Right cardiac atrium (tissue), 5 donors: ENCODE measurements around the gene SLC25A30. TPM values are rescaled to one million over a fixed set of nuclear protein-coding genes. Genes with fewer than 3 reads are reported as not detected.

Experiments
- ATAC-seq, 2 donors: fragments of 200-7000 bp; cut with Tn5 transposase; one replicate each; pipeline versions ENCODE4 v1.8.0 to v1.9.1; 2020; ENCODE audit warnings: moderate library complexity in 2 of 2, mild to moderate bottlenecking in 1 of 2
- DNase-seq, 3 donors: peaks; one replicate each; pipeline ENCODE4 v3.0.0-alpha.2; 2020
- H3K27ac ChIP-seq: one replicate; pipeline ENCODE4 v1.5.1; 2013; ENCODE audit warnings: mild to moderate bottlenecking, low read length, control low read depth, moderate library complexity
- H3K27me3 ChIP-seq: one replicate; pipeline ENCODE4 v1.6.1; 2013; ENCODE audit not compliant: control insufficient read depth, insufficient read depth
- H3K4me1 ChIP-seq: one replicate; pipeline ENCODE4 v1.6.1; 2013; ENCODE audit warnings: low read length; ENCODE audit not compliant: control insufficient read depth, insufficient read depth
- H3K4me3 ChIP-seq: one replicate; pipeline ENCODE4 v1.5.1; 2013; ENCODE audit warnings: low read length, control low read depth
- H3K9me3 ChIP-seq: one replicate; pipeline ENCODE4 v1.6.1; 2013; ENCODE audit warnings: low read length; ENCODE audit not compliant: control insufficient read depth
- WGBS: extraction: QIAGEN DNeasy Blood & Tissue Kit; methylation state at CpG from one replicate; pipeline ENCODE4 v1.1.7; 2013; 5-methylcytosine and 5-hydroxymethylcytosine counted together
- intact Hi-C, 4 donors: fragments of 100-400 bp; cut with DNase I; formaldehyde crosslinking; loops; one replicate each; pipeline versions ENCODE4 v1.11.0 to v1.14.0; 2022 to 2023
- polyA plus RNA-seq: library from polyadenylated mRNA; stranded (reverse); fragments of 200-250 nt; gene quantifications from one replicate; pipeline ENCODE4 v1.2.3, GENCODE V29; 2013
- total RNA-seq, 4 donors: library from RNA; stranded (reverse); fragmentation: NEBNext Ultra II Directional; extraction: Animal tissue kit (Norgen Biotek cat#: 25700); gene quantifications; one replicate each; pipeline ENCODE4 v1.2.1, GENCODE V29; 2021
- donor health status: healthy with polysubstance abuse.
- donor health status: DM: no; HTN: yes; CAD: no.
- donor health status: DM: no; HTN: no; CAD: no.
- donor health status: DM: no; HTN: yes; CAD: no; lungs with severe emphysema.
- donor health status: DM: yes; HTN: yes; CAD: no.

Gene SLC25A30
- total and polyA plus RNA-seq, 5 donors: 29.8 to 72.2 (median 63.6) TPM

DNA sequence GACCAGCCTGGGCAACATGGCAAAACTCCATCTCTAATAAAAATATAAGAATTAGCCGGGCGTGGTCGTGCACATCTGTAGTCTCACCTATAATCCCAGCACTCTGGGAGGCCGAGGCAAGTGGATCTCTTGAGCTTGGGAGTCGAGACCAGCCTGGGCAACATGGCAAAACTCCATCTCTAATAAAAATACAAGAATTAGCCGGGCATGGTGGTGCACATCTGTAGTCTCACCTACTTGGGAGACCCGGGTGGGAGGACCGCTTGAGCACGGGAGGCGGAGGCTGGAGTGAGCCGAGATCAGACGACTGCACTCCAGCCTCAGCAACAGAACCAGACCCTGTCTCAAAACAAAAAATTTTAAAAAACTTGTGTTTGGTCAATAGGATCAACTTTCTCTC lies 7.7 kb downstream of the SLC25A30 start:
- WGBS: 96% methylated on average over 12 of the region's 12 CpGs
- no peak for ATAC-seq
- Histone ChIP-seq H3K4me1 (peaks cover 1% of the 10 kb centered on the region), H3K27me3 (no peaks in the 10 kb centered on the region), H3K27ac (no peak overlapping the region), H3K4me3 (no peak overlapping the region), H3K9me3 (no peaks in the 10 kb centered on the region)
- intact Hi-C loops: loop anchor here in 1 of 4 donors (10.0 kb wide), 1 partner anchor 54 kb away; the partner anchor contains the start of gene COG3
- no peak for DNase-seq

DNA sequence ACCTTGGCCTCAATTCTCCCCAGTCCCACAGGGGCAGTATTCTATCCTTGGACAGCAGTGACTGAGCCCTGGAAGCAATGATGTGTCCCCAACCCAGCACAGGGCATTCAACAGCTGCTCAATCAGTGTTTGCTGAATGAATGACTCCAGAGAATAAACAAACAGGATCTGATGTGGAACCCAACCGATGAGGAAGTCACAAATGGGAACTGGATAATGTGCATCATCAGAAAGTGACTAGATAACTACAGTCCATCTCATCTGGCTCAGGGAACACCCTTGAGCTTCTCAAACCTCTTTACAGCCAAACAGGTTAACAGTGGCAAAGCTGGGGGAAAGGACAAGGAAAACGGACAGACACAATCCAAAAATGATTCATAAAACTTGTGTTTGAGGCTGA lies 8.2 kb downstream of the SLC25A30 start:
- intact Hi-C loops: loop anchor here in 1 of 4 donors (10.0 kb wide), 1 partner anchor 55 kb away; the partner anchor contains the start of gene COG3
- H3K9me3 ChIP-seq: no peaks in the 10 kb centered on the region
- WGBS: 65% methylated on average over 2 of the region's 2 CpGs

DNA sequence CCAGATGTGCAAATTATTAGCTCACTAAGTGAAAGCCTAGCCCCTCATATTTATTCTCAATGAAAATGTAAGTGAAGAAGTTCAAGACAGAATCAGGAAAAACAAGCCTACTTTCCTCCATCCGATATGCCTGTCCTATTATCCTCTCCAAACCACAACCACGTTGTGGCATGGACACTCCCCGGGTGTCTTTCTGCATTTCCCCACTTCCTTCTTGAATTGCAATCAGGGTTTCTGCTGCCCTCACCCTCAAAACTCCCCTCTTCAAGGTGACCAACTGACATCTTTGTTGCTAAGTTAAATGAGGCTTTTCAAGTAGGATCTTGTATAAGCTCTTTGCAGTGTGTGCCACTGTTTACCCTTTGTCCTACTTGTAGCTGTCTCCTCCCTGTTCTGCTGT lies 11.8 kb downstream of the SLC25A30 start:
- DNase-seq: no peak
- Histone ChIP-seq H3K9me3 (no peaks in the 10 kb centered on the region), H3K27me3 (no peaks in the 10 kb centered on the region), H3K27ac (no peak overlapping the region), H3K4me3 (no peak overlapping the region), H3K4me1 (peaks cover 1% of the 10 kb centered on the region)
- intact Hi-C loops: no loop called here
- no peak for ATAC-seq
- WGBS: 71% methylated on average over 3 of the region's 3 CpGs

More for the DNA sequence above, 8.2 kb downstream of the SLC25A30 start:
- no peak overlapping the region for H3K27ac ChIP-seq
- ATAC-seq (no peak), DNase-seq (no peak)
- H3K4me1 ChIP-seq: no peaks in the 10 kb centered on the region
- H3K27me3 ChIP-seq: no peaks in the 10 kb centered on the region
- H3K4me3 ChIP-seq: no peak overlapping the region

DNA sequence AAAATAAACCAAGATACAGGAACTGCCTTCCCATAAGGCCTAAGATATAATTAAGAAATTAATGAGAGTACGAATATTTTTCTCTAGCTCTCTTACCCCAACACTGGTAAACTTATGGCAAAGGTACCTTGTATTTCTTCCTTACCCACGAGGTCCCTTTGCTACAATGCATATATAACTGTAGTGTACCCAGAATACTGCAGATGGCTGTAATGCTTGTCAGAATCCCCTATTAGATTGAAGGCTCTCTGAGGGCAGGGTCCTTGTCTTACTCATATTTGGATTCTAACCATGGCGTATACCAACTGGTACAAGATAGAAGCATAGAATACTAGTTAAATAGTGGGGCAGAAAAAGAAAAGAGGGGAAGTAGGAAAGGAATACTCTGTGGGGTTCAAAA lies 15.1 kb downstream of the SLC25A30 start:
- Histone ChIP-seq H3K27me3 (no peaks in the 10 kb centered on the region), H3K4me3 (no peak overlapping the region), H3K27ac (no peak overlapping the region), H3K4me1 (peaks cover 1% of the 10 kb centered on the region), H3K9me3 (no peaks in the 10 kb centered on the region)
- intact Hi-C loops: no loop called here
- no peak for DNase-seq
- 87% methylated on average over 3 of the region's 3 CpGs for WGBS
- ATAC-seq: no peak

DNA sequence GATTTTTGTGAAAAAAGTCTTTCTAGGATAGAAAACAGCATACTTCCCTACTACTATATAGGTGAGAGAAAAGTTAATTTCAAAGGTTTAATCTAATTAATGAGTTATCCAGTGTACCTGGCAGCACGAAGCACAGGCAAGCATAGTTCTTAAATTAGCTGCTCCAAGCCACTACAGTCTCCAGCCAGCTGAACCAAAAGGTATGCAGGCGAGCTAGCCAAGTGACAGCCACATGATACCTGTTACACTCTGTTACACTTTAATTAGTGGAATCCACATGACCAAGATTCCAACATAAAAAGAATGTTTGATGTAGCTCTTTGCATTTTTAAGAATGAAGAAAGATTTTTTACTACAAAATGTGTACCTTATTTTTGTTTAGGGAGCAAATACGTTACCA lies 15.5 kb downstream of the SLC25A30 start:
- DNase-seq (no peak), ATAC-seq (peak; percentile 64 to 76)
- Histone ChIP-seq H3K9me3 (no peaks in the 10 kb centered on the region), H3K27ac (no peak overlapping the region), H3K4me3 (no peak overlapping the region), H3K4me1 (peaks cover 1% of the 10 kb centered on the region), H3K27me3 (no peaks in the 10 kb centered on the region)
- 76% methylated on average over 3 of the region's 3 CpGs for WGBS
- intact Hi-C loops: no loop called here

DNA sequence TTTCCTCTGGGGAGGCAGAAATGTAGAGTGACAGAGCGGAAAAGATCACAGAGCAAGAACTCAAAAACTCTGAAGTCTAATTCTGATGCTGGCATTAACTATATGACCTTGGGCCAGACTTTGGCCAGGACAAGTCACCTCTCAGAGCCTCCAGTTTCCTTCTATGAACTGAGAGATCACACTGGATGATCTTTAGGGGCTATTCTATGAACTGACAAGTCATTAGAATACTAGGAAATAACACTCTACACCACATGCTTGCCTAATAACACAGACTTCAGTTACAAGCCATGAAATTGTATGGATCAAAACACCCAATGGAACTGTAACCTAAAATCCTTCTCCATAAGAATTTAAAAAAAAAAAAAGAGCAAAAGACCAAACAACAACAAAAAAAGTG lies 16.9 kb downstream of the SLC25A30 start:
- H3K9me3 ChIP-seq: no peaks in the 10 kb centered on the region
- intact Hi-C loops: no loop called here
- WGBS: 93% methylated on average over 1 of the region's 1 CpG
- ATAC-seq (no peak), DNase-seq (no peak)
- H3K27ac ChIP-seq: peak overlapping the region; percentile 80
- no peak overlapping the region for H3K4me3 ChIP-seq
- H3K4me1 ChIP-seq: peaks cover 1% of the 10 kb centered on the region
- no peaks in the 10 kb centered on the region for H3K27me3 ChIP-seq

DNA sequence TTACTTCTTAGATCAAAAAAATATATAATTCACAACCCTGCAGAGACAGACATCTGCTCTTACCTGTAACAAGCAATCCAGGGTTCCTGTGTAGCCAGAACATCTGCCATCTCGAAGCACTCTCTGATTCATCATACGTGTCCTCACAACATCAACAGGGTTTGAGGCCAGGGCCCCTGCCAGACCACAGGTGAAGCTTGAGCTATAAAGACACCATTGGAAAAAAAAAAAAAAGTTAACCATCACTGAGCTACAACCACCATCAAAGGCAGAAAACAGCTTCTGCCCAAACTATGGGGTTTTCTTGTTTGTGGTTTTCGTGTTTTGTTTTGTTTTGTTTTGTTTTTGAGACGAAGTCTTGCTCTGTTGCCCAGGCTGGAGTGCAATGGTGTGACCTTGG lies 19.3 kb downstream of the SLC25A30 start:
- no peak for DNase-seq
- intact Hi-C loops: no loop called here
- Histone ChIP-seq H3K4me1 (peaks cover 1% of the 10 kb centered on the region), H3K4me3 (no peak overlapping the region), H3K9me3 (no peaks in the 10 kb centered on the region), H3K27ac (no peak overlapping the region), H3K27me3 (no peaks in the 10 kb centered on the region)
- ATAC-seq: no peak
- 90% methylated on average over 4 of the region's 4 CpGs for WGBS

DNA sequence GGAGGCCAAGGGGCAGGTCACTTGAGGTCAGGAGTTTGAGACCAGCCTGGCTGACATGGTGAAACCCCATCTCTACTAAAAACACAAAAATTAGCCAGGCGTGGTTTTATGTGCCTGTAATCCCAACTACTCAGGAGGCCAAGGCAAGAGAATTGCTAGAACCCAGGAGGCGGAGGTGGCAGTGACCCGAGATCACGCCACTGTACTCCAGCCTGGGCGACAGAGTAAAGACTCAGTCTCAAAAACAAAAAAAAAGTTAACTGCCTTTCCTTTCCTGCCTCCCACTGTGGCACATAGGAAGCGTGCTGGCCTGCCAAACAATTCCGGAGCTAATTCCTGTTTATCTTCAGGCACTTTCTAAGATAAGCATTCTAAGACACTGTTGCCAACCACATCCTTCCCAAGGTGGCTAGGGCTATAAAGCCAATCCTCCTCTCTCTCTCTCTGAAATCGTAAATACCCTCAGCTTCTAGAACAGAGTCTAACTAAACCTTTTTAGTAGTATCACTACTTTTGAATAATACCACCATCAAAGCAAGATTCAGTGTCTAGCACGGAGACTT lies 21.6 kb downstream of the SLC25A30 start:
- peak; percentile 26 to 40 for ATAC-seq
- intact Hi-C loops: no loop called here

DNA sequence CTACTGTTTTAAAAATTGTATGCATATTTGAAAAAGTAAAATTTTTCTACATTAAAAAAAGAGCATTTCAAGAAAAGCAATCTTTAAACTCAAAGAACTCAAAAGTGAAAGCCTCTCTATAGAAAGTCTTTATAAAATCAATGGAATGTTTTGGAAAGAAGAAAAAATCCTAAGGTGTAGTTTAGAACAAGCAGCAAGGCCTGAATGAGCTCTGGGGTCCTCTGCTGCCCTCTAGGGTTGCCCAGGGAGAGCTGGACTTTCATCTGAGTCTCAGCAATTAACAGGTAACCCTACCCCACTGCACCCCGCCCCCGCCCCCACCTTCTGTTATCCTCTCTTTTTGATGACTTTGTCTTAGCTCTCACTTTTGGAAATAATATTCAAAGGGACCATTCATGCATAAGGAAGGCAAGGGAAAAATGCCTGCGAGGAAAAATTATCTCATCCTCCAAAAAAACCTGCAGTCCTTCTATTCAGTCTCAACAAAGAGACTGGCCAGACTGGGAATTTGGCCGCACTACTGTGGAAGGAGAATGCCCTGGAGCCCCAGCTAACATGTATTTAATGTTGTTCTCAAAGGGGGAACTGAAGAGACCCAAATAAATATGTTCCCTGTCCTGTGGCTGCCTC lies 24.1 kb downstream of the SLC25A30 start:
- WGBS: 35% methylated on average over 4 of the region's 4 CpGs
- intact Hi-C loops: no loop called here
- H3K27me3 ChIP-seq: no peaks in the 10 kb centered on the region
- ATAC-seq: peak in 1 of 2 donors; percentile 47
- peak in 1 of 3 donors; percentile 68 for DNase-seq
- H3K9me3 ChIP-seq: no peaks in the 10 kb centered on the region
- no peak overlapping the region for H3K27ac ChIP-seq
- no peak overlapping the region for H3K4me3 ChIP-seq
- H3K4me1 ChIP-seq: no peaks in the 10 kb centered on the region

More for the DNA sequence above, 21.6 kb downstream of the SLC25A30 start:
- Histone ChIP-seq H3K27ac (peak overlapping the region; percentile 1), H3K27me3 (no peaks in the 10 kb centered on the region), H3K9me3 (no peaks in the 10 kb centered on the region), H3K4me1 (no peaks in the 10 kb centered on the region), H3K4me3 (no peak overlapping the region)
- 48% methylated on average over 9 of the region's 9 CpGs for WGBS
- no peak for DNase-seq

DNA sequence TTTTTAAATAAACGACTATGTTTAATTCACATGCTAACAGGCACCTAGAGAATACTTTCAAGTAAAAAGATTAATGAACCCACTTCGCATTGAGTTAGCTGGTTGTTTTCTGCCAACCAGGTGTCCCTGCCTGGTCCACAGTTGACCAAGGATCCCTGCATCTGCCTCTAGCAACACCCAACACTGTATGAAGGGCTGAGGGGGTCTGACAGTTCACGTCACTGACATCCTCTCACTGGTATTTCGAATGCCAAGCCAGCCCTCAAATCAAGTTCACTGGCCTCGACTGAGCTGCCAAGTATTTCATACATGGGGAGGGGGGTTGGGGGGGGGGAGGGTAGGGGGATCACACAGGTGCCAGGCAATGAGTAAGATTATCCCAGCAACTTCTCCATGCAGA lies 25.4 kb downstream of the SLC25A30 start:
- intact Hi-C loops: no loop called here
- ATAC-seq (no peak), DNase-seq (no peak)
- 61% methylated on average over 5 of the region's 5 CpGs for WGBS
- H3K4me3 ChIP-seq: no peak overlapping the region
- H3K9me3 ChIP-seq: no peaks in the 10 kb centered on the region
- H3K27ac ChIP-seq: no peak overlapping the region
- H3K27me3 ChIP-seq: no peaks in the 10 kb centered on the region
- H3K4me1 ChIP-seq: no peaks in the 10 kb centered on the region

DNA sequence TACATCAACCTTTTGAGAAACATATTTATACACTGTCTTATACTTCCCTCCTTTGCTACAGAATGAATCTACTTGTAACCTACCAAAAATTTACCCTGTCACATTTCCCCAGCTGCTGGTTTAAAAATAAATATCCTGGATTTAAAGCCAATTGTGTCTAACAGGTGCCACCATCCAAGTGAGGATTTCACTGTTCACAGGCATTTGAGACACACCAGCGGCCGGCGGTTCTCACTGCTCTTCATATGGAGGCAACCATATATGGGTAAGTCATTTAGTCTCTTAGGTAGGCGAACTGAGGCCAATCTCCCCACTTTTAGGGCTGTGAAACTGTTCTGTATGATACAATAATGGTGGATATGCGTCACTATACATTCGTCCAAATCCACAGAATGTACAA lies 26.2 kb downstream of the SLC25A30 start:
- 87% methylated on average over 6 of the region's 6 CpGs for WGBS
- intact Hi-C loops: no loop called here
- H3K4me1 ChIP-seq: peaks cover 2% of the 10 kb centered on the region

More for the DNA sequence above, 26.2 kb downstream of the SLC25A30 start:
- no peaks in the 10 kb centered on the region for H3K9me3 ChIP-seq
- ATAC-seq (no peak), DNase-seq (no peak)
- H3K27me3 ChIP-seq: no peaks in the 10 kb centered on the region
- no peak overlapping the region for H3K27ac ChIP-seq
- no peak overlapping the region for H3K4me3 ChIP-seq
